MCF 10A (cell line): ENCODE data around the gene MYOZ1. TPM values are rescaled to one million over a fixed set of nuclear protein-coding genes. Genes with fewer than 3 reads are reported as not detected.
A peak's percentile ranks its signal among the peaks of the same experiment; 100 is the strongest.

Experiments
- BruUV-seq: library from RNA; stranded (reverse); fragments of 400-500 nt; replicated peaks from 2 replicates; lab custom pipeline; 2021; lab: Mats Ljungman, UMichigan
- CTCF ChIA-PET: fragments of 300-600 bp; sonication (Branson Sonifier 250); formaldehyde crosslinking; extraction: SDS; loops from one replicate; lab custom pipeline; 2021; ENCODE audit warnings: antibody characterized with exemption, inconsistent platforms; lab: Yijun Ruan, JAX
- POLR2A ChIA-PET: fragments of 300-600, 350-650 bp; sonication (Branson Sonifier 250); formaldehyde crosslinking; extraction: SDS; loops from one replicate; lab custom pipeline; 2020; ENCODE audit warnings: antibody characterized with exemption, inconsistent platforms; lab: Yijun Ruan, JAX
- DNase-seq: peaks from one replicate; pipeline ENCODE4 v3.0.0-alpha.2; 2018; ENCODE audit not compliant: unreplicated experiment
- H3K27ac Mint-ChIP-seq: one replicate; pipeline ENCODE4 v1.8.0; 2022; ENCODE audit warnings: mild to moderate bottlenecking, low read depth, mixed read lengths; ENCODE audit not compliant: unreplicated experiment
- H3K27me3 Mint-ChIP-seq: one replicate; pipeline ENCODE4 v1.8.0; 2022; ENCODE audit warnings: mixed read lengths; ENCODE audit not compliant: insufficient read depth, unreplicated experiment
- H3K36me3 Mint-ChIP-seq: one replicate; pipeline ENCODE4 v1.8.0; 2022; ENCODE audit warnings: mild to moderate bottlenecking, moderate library complexity, mixed read lengths; ENCODE audit not compliant: insufficient read depth, unreplicated experiment
- H3K4me1 Mint-ChIP-seq: one replicate; pipeline ENCODE4 v1.8.0; 2022; ENCODE audit warnings: mixed read lengths; ENCODE audit not compliant: insufficient read depth, unreplicated experiment
- H3K4me3 Mint-ChIP-seq: one replicate; pipeline ENCODE4 v1.8.0; 2022; ENCODE audit warnings: mild to moderate bottlenecking, moderate library complexity, mixed read lengths; ENCODE audit not compliant: unreplicated experiment
- H3K9me3 Mint-ChIP-seq: one replicate; pipeline ENCODE4 v1.8.0; 2022; ENCODE audit warnings: mixed read lengths; ENCODE audit not compliant: unreplicated experiment
- CTCF ChIP-seq: fragments of 200-600 bp; IDR thresholded peaks from one replicate; pipeline ENCODE4 v1.8.0; 2022; ENCODE audit warnings: antibody characterized with exemption, mild to moderate bottlenecking; ENCODE audit not compliant: unreplicated experiment
- intact Hi-C: fragments of 100-400 bp; cut with micrococcal nuclease; formaldehyde crosslinking; loops from 2 replicates; pipeline ENCODE4 v1.14.1; 2022
- total RNA-seq: library from RNA; stranded (reverse); gene quantifications from 2 replicates; pipeline ENCODE4 v1.2.3, GENCODE V29; 2022

The MYOZ1 gene
- total RNA-seq, 1 experiment from 2014 or later: not detected

DNA sequence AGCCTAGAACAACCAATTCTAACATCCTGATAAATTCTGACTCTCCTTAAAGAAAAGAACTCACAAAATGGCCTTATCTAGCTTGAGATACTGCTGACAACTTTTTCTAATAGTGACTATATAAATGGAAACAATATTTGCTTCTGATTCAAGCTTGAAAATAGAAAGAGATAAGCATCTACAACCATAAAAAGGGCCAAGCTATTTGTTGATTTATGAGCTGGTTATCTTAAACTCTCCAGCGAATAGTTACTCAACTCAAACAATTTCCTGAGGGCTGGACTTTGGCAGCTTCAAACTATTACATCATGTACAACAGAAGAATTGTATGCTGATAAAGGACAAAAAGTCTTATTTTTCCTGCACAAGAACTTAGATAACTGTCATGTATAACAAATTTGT, 54.7 kb downstream of the MYOZ1 start:
- no peaks in the 10 kb centered on the region for H3K27me3 Mint-ChIP-seq
- intact Hi-C loops: no loop called here
- BruUV-seq: no TSS peak

GRCh38 chr10:73585327-73585726, 55.9 kb downstream of the MYOZ1 start:
- peaks cover 7% of the 10 kb centered on the region for H3K36me3 Mint-ChIP-seq
- ChIA-PET CTCF (no interaction called here), POLR2A (interaction anchor here (1.0 to 5.3 kb wide), 3 partner anchors 8 to 41 kb away, joined by 3 to 43 read pairs (median 8); no protein-coding TSS in a partner anchor)
- DNase-seq: no peak
- no peak overlapping the region for H3K27ac Mint-ChIP-seq
- H3K4me1 Mint-ChIP-seq: peaks cover 28% of the 10 kb centered on the region
- H3K9me3 Mint-ChIP-seq: no peaks in the 10 kb centered on the region
- intact Hi-C loops: no loop called here
- no peak overlapping the region for H3K4me3 Mint-ChIP-seq
- no TSS peak for BruUV-seq
- no peaks in the 10 kb centered on the region for H3K27me3 Mint-ChIP-seq
- TF ChIP-seq CTCF: no peak

More for the DNA sequence above, 54.7 kb downstream of the MYOZ1 start:
- DNase-seq: peak; percentile 49
- ChIA-PET POLR2A (interaction anchor here (0.6 to 5.3 kb wide), 7 partner anchors 10 to 1769 kb away, joined by 3 to 43 read pairs (median 5); no protein-coding TSS in a partner anchor), CTCF (interaction anchor here (0.6 to 0.7 kb wide), 2 partner anchors 57 to 164 kb away, joined by 3 read pairs; no protein-coding TSS in a partner anchor)
- H3K27ac Mint-ChIP-seq: peak overlapping the region; percentile 41
- peaks cover 7% of the 10 kb centered on the region for H3K36me3 Mint-ChIP-seq
- no peaks in the 10 kb centered on the region for H3K9me3 Mint-ChIP-seq
- peaks cover 35% of the 10 kb centered on the region for H3K4me1 Mint-ChIP-seq
- TF ChIP-seq CTCF: no peak
- no peak overlapping the region for H3K4me3 Mint-ChIP-seq

DNA sequence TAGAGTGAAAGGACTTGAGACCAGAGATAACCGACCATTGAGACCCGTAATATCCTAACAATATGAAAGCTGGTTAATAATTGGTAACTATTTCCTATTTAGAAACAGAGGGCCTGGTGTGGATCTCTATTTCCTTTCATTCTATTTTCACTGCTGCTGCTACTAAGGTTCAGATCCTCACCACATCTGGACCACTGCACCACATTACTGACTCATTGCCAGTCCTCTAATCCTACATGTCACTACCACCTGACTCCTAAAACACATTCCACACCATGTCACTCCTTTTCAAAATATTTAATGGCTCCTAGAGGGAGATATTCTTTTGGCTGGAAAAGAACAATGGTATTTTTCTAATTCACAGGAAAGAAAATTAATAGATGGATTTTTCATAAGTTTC, 56.5 kb downstream of the MYOZ1 start:
- intact Hi-C loops: no loop called here
- no peaks in the 10 kb centered on the region for H3K27me3 Mint-ChIP-seq
- no peaks in the 10 kb centered on the region for H3K9me3 Mint-ChIP-seq
- CTCF ChIA-PET: no interaction called here
- DNase-seq: no peak
- H3K4me1 Mint-ChIP-seq: peaks cover 27% of the 10 kb centered on the region
- TF ChIP-seq CTCF: no peak
- no TSS peak for BruUV-seq
- POLR2A ChIA-PET: interaction anchor here (2.6 to 5.3 kb wide), 2 partner anchors 8 to 17 kb away, joined by 8 to 43 read pairs; no protein-coding TSS in a partner anchor
- no peak overlapping the region for H3K4me3 Mint-ChIP-seq
- peaks cover 7% of the 10 kb centered on the region for H3K36me3 Mint-ChIP-seq
- no peak overlapping the region for H3K27ac Mint-ChIP-seq

DNA sequence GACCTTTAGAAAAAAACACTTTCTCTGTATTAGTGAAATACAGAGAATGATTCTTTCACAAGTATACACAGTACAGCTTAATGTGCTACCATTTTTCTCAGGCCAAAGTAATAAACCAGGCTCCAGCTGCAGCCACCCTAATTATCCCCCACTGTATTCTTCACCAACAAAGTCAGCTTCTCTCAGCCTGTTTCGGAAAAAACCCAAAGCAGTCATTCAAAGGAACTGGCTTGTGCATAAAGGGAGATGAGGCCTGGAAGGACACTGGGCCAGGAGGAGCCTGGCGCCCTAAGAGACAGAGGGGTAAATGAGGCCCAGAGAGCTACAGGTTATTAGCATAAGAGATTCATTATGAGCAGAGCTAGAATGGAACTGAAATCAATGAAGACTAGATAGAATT, 59.4 kb downstream of the MYOZ1 start:
- no peak for DNase-seq
- no TSS peak for BruUV-seq
- ChIA-PET POLR2A (interaction anchor here (1.1 to 1.4 kb wide), 2 partner anchors 15 to 19 kb away, joined by 3 to 4 read pairs; no protein-coding TSS in a partner anchor), CTCF (interaction anchor here (0.6 kb wide), 1 partner anchor 14 kb away, joined by 4 read pairs; no protein-coding TSS in a partner anchor)
- H3K4me3 Mint-ChIP-seq: no peak overlapping the region
- peaks cover 7% of the 10 kb centered on the region for H3K36me3 Mint-ChIP-seq
- H3K4me1 Mint-ChIP-seq: peaks cover 26% of the 10 kb centered on the region
- no peaks in the 10 kb centered on the region for H3K27me3 Mint-ChIP-seq
- no peak overlapping the region for H3K27ac Mint-ChIP-seq
- H3K9me3 Mint-ChIP-seq: no peaks in the 10 kb centered on the region
- no peak for TF ChIP-seq CTCF
- intact Hi-C loops: no loop called here

Other genes with a start within 250 kb of the MYOZ1 start
- gene ANXA7, start 227.4 kb downstream of the MYOZ1 start, total RNA-seq: 137 and 161 TPM in 2 replicates
- 1.8 and 2.4 TPM in 2 replicates for gene MSS51, start 207.9 kb downstream of the MYOZ1 start, total RNA-seq
- 34.8 and 37.4 TPM in 2 replicates for gene PPP3CB, start 145.4 kb downstream of the MYOZ1 start, total RNA-seq
- 19.6 and 21.4 TPM in 2 replicates for gene USP54, start 50.1 kb downstream of the MYOZ1 start, total RNA-seq
- gene SYNPO2L, start 14.6 kb upstream of the MYOZ1 start, total RNA-seq: not detected in 2 replicates
- gene AGAP5, start 56.6 kb upstream of the MYOZ1 start, total RNA-seq: 16.0 and 17.3 TPM in 2 replicates
- gene SEC24C, start 102.9 kb upstream of the MYOZ1 start, total RNA-seq: 78.0 and 97.9 TPM in 2 replicates
- gene CHCHD1, start 140.6 kb upstream of the MYOZ1 start, total RNA-seq: 13.1 and 19.5 TPM in 2 replicates
- 84.2 and 112 TPM in 2 replicates for gene ZSWIM8, start 144.1 kb upstream of the MYOZ1 start, total RNA-seq
- gene NDST2, start 170.1 kb upstream of the MYOZ1 start, total RNA-seq: 22.9 and 25.2 TPM in 2 replicates
- 10.9 and 13.7 TPM in 2 replicates for gene CAMK2G, start 233.1 kb upstream of the MYOZ1 start, total RNA-seq